Germinal center (tissue), 1 donor: ENCODE measurements around the gene ZMIZ1.

Source experiments
- DNase-seq: peaks from one replicate; pipeline ENCODE4 v3.0.0; 2012; ENCODE audit warnings: mixed read lengths, low spot score

Gene ZMIZ1

GRCh38 chr10:79206300-79207095, 137.7 kb downstream of the ZMIZ1 start:
- DNase-seq, result no peak

GRCh38 chr10:79207096-79207357, 138.3 kb downstream of the ZMIZ1 start:
- DNase-seq, result no peak

- DNase-seq, result no peak
Measured at GRCh38 chr10:79207726-79208125, 139.0 kb downstream of the ZMIZ1 start.

- no peak for DNase-seq
Measured at GRCh38 chr10:79208251-79208983, 139.7 kb downstream of the ZMIZ1 start.

GRCh38 chr10:79209340-79209739, 140.6 kb downstream of the ZMIZ1 start:
- no peak for DNase-seq

- DNase-seq, result no peak
Measured at GRCh38 chr10:79209831-79210230, 141.1 kb downstream of the ZMIZ1 start.

- DNase-seq, result no peak
Measured at GRCh38 chr10:79210672-79211071, 141.9 kb downstream of the ZMIZ1 start.

GRCh38 chr10:79211616-79212015, 142.8 kb downstream of the ZMIZ1 start:
- no peak for DNase-seq

GRCh38 chr10:79215531-79215930, 146.8 kb downstream of the ZMIZ1 start:
- no peak for DNase-seq

GRCh38 chr10:79219322-79219957, 150.7 kb downstream of the ZMIZ1 start:
- DNase-seq, result no peak

- no peak for DNase-seq
Measured at GRCh38 chr10:79220307-79220706, 151.5 kb downstream of the ZMIZ1 start.

GRCh38 chr10:79221110-79222051, 152.6 kb downstream of the ZMIZ1 start:
- no peak for DNase-seq

- DNase-seq, result no peak
Measured at GRCh38 chr10:79222186-79222585, 153.4 kb downstream of the ZMIZ1 start.

GRCh38 chr10:79223091-79224048, 154.6 kb downstream of the ZMIZ1 start:
- no peak for DNase-seq

- no peak for DNase-seq
Measured at GRCh38 chr10:79224263-79224949, 155.6 kb downstream of the ZMIZ1 start.

GRCh38 chr10:79224992-79225391, 156.2 kb downstream of the ZMIZ1 start:
- DNase-seq, result no peak

- DNase-seq, result no peak
Measured at GRCh38 chr10:79226391-79227245, 157.9 kb downstream of the ZMIZ1 start.

GRCh38 chr10:79229071-79229541, 160.3 kb downstream of the ZMIZ1 start:
- no peak for DNase-seq

GRCh38 chr10:79229830-79230327, 161.1 kb downstream of the ZMIZ1 start:
- DNase-seq, result no peak
